K562 (cell line): ENCODE data around the gene IFNA1.

Experiments
- BCOR ChIP-seq: fragments of 450-650 bp; IDR thresholded peaks from 2 replicates; pipeline ENCODE4 v1.6.1; 2016
- NR4A1 ChIP-seq, 2 experiments: fragments of 250-450 bp in 1 of 2; fragments of 450-650 bp in 1 of 2; sonication (Bioruptor Pico) in 1 of 2; IDR thresholded peaks; 2 replicates each; pipeline versions ENCODE4 v1.4.0 to v1.6.1; 2016 to 2020; ENCODE audit warnings: mild to moderate bottlenecking in 2 of 2, missing compliant biosample characterization in 1 of 2, missing genetic modification characterization in 1 of 2, moderate library complexity in 1 of 2
- ZNF76 ChIP-seq: fragments of 250-450 bp; sonication (Bioruptor Pico); IDR thresholded peaks from 2 replicates; pipeline ENCODE4 v1.4.0; 2020; ENCODE audit warnings: mild to moderate bottlenecking, moderate library complexity, borderline replicate concordance
- TF ChIP-seq, protein P1 (sequence below): sonication (generic); formaldehyde crosslinking; IDR thresholded peaks from 2 replicates; pipeline ENCODE4 v1.8.0; 2023; ENCODE audit warnings: missing genetic modification reagents, mild to moderate bottlenecking, borderline replicate concordance

- TF ChIP-seq, protein P1, sequence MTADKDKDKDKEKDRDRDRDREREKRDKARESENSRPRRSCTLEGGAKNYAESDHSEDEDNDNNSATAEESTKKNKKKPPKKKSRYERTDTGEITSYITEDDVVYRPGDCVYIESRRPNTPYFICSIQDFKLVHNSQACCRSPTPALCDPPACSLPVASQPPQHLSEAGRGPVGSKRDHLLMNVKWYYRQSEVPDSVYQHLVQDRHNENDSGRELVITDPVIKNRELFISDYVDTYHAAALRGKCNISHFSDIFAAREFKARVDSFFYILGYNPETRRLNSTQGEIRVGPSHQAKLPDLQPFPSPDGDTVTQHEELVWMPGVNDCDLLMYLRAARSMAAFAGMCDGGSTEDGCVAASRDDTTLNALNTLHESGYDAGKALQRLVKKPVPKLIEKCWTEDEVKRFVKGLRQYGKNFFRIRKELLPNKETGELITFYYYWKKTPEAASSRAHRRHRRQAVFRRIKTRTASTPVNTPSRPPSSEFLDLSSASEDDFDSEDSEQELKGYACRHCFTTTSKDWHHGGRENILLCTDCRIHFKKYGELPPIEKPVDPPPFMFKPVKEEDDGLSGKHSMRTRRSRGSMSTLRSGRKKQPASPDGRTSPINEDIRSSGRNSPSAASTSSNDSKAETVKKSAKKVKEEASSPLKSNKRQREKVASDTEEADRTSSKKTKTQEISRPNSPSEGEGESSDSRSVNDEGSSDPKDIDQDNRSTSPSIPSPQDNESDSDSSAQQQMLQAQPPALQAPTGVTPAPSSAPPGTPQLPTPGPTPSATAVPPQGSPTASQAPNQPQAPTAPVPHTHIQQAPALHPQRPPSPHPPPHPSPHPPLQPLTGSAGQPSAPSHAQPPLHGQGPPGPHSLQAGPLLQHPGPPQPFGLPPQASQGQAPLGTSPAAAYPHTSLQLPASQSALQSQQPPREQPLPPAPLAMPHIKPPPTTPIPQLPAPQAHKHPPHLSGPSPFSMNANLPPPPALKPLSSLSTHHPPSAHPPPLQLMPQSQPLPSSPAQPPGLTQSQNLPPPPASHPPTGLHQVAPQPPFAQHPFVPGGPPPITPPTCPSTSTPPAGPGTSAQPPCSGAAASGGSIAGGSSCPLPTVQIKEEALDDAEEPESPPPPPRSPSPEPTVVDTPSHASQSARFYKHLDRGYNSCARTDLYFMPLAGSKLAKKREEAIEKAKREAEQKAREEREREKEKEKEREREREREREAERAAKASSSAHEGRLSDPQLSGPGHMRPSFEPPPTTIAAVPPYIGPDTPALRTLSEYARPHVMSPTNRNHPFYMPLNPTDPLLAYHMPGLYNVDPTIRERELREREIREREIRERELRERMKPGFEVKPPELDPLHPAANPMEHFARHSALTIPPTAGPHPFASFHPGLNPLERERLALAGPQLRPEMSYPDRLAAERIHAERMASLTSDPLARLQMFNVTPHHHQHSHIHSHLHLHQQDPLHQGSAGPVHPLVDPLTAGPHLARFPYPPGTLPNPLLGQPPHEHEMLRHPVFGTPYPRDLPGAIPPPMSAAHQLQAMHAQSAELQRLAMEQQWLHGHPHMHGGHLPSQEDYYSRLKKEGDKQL, result no peak
- TF ChIP-seq ZNF76 (CRISPR knock-in tag), result no peak
- no peak for TF ChIP-seq BCOR
- no peak for TF ChIP-seq NR4A1 (CRISPR knock-in tag; IDR thresholded peaks at IDR 0.05)
- TF ChIP-seq NR4A1 (tag; IDR thresholded peaks at IDR 0.05), result no peak
Measured at GRCh38 chr9:21395778-21396717, 44.2 kb upstream of the IFNA1 start.
